ENCODE data around the gene UBE2J1.

Gene UBE2J1

GRCh38 chr6:89313006-89313405, 39.5 kb downstream of the UBE2J1 start:
- Histone ChIP-seq H3K79me2 (ENCODE audit: low read length) (peaks cover 6% of the 10 kb centered on the region; the same call in 1 of the 2 replicates), H2AFZ (ENCODE audit: low read length) (no peak overlapping the region), H3K36me3 (replicated peaks; ENCODE audit: insufficient read depth, low read length) (no peaks in the 10 kb centered on the region; the same call in 1 of the 2 replicates), H3K4me2 (ENCODE audit: low read depth, low read length) (no peak overlapping the region), H3K9ac (ENCODE audit: low read length) (no peak overlapping the region), H3K9me2 (replicated peaks; ENCODE audit: insufficient read depth, low read length) (no peaks in the 10 kb centered on the region), H3K4me3 (ENCODE audit: low read length) (no peak overlapping the region), H3K4me1 (ENCODE audit: low read length) (no peaks in the 10 kb centered on the region), H3K9me3 (replicated peaks; ENCODE audit: insufficient read depth, low read length) (no peaks in the 10 kb centered on the region), H3K27ac (ENCODE audit: low read length) (no peak overlapping the region), H3K27me3 (replicated peaks; ENCODE audit: insufficient read depth, low read length) (no peaks in the 10 kb centered on the region), H3F3A (ENCODE audit: insufficient read depth, low read length) (no peaks in the 10 kb centered on the region), H4K20me1 (ENCODE audit: insufficient read depth, low read length) (no peaks in the 10 kb centered on the region)
- TF ChIP-seq EZH2 (optimal IDR thresholded peaks at IDR 0.05; ENCODE audit: low read depth, low read length): no peak
- no peak for TF ChIP-seq EZH2phosphoT487 (IDR thresholded peaks at IDR 0.05; ENCODE audit: low read length)
- TF ChIP-seq, protein P1, sequence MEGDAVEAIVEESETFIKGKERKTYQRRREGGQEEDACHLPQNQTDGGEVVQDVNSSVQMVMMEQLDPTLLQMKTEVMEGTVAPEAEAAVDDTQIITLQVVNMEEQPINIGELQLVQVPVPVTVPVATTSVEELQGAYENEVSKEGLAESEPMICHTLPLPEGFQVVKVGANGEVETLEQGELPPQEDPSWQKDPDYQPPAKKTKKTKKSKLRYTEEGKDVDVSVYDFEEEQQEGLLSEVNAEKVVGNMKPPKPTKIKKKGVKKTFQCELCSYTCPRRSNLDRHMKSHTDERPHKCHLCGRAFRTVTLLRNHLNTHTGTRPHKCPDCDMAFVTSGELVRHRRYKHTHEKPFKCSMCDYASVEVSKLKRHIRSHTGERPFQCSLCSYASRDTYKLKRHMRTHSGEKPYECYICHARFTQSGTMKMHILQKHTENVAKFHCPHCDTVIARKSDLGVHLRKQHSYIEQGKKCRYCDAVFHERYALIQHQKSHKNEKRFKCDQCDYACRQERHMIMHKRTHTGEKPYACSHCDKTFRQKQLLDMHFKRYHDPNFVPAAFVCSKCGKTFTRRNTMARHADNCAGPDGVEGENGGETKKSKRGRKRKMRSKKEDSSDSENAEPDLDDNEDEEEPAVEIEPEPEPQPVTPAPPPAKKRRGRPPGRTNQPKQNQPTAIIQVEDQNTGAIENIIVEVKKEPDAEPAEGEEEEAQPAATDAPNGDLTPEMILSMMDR (IDR thresholded peaks at IDR 0.05; ENCODE audit: low read length): no peak
- no peak for DNase-seq

- Histone ChIP-seq H3K36me3 (replicated peaks; ENCODE audit: insufficient read depth, low read length) (no peaks in the 10 kb centered on the region; the same call in 1 of the 2 replicates), H3K9me3 (replicated peaks; ENCODE audit: insufficient read depth, low read length) (no peaks in the 10 kb centered on the region), H2AFZ (ENCODE audit: low read length) (no peak overlapping the region), H3K27me3 (replicated peaks; ENCODE audit: insufficient read depth, low read length) (no peaks in the 10 kb centered on the region), H3F3A (ENCODE audit: insufficient read depth, low read length) (no peaks in the 10 kb centered on the region), H3K4me2 (ENCODE audit: low read depth, low read length) (no peak overlapping the region), H3K27ac (ENCODE audit: low read length) (no peak overlapping the region), H4K20me1 (ENCODE audit: insufficient read depth, low read length) (no peaks in the 10 kb centered on the region), H3K4me3 (ENCODE audit: low read length) (no peak overlapping the region), H3K9me2 (replicated peaks; ENCODE audit: insufficient read depth, low read length) (no peaks in the 10 kb centered on the region), H3K79me2 (ENCODE audit: low read length) (peaks cover 3% of the 10 kb centered on the region; the same call in 1 of the 2 replicates), H3K9ac (ENCODE audit: low read length) (no peak overlapping the region), H3K4me1 (ENCODE audit: low read length) (peaks cover 4% of the 10 kb centered on the region)
- TF ChIP-seq EZH2 (optimal IDR thresholded peaks at IDR 0.05; ENCODE audit: low read depth, low read length): no peak
- TF ChIP-seq EZH2phosphoT487 (IDR thresholded peaks at IDR 0.05; ENCODE audit: low read length): no peak
- TF ChIP-seq, protein P1 (IDR thresholded peaks at IDR 0.05; ENCODE audit: low read length): no peak
- DNase-seq: no peak
These were observed 40.5 kb downstream of the UBE2J1 start for GRCh38 chr6:89311853-89312531.

DNA sequence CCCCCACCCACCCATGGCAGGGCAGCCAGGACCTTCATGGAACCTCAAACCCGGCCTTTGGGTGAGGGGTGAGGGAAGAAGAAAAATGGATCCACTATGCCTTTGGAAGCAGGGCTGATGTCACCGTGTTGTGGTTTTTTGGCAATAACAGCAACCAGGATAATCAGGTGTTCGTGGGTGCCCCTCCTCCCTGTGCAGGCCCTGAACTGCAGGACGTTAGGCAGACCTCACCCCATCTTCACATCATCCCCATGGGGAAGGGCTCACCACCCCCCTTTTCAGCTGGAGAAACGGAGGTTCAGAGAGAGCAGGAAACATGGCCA, 41.0 kb downstream of the UBE2J1 start:
- Histone ChIP-seq H3K4me3 (ENCODE audit: low read length) (no peak overlapping the region), H3K27ac (ENCODE audit: low read length) (no peak overlapping the region), H3F3A (ENCODE audit: insufficient read depth, low read length) (no peaks in the 10 kb centered on the region), H3K9ac (ENCODE audit: low read length) (no peak overlapping the region), H3K4me2 (ENCODE audit: low read depth, low read length) (no peak overlapping the region), H2AFZ (ENCODE audit: low read length) (no peak overlapping the region), H3K79me2 (ENCODE audit: low read length) (no peaks in the 10 kb centered on the region), H3K27me3 (replicated peaks; ENCODE audit: insufficient read depth, low read length) (no peaks in the 10 kb centered on the region), H3K4me1 (ENCODE audit: low read length) (peaks cover 4% of the 10 kb centered on the region), H3K9me3 (replicated peaks; ENCODE audit: insufficient read depth, low read length) (no peaks in the 10 kb centered on the region), H3K36me3 (replicated peaks; ENCODE audit: insufficient read depth, low read length) (no peaks in the 10 kb centered on the region; the same call in 1 of the 2 replicates), H4K20me1 (ENCODE audit: insufficient read depth, low read length) (no peaks in the 10 kb centered on the region), H3K9me2 (replicated peaks; ENCODE audit: insufficient read depth, low read length) (no peaks in the 10 kb centered on the region)
- no peak for TF ChIP-seq EZH2phosphoT487 (IDR thresholded peaks at IDR 0.05; ENCODE audit: low read length)
- TF ChIP-seq EZH2 (optimal IDR thresholded peaks at IDR 0.05; ENCODE audit: low read depth, low read length): no peak
- TF ChIP-seq, protein P1 (IDR thresholded peaks at IDR 0.05; ENCODE audit: low read length): no peak
- no peak for DNase-seq

All from MM.1S (cell line).